H1 (cell line): ENCODE measurements around the gene ME3. TPM values are rescaled to one million over a fixed set of nuclear protein-coding genes. Genes with fewer than 3 reads are reported as not detected.

Source experiments
- E2F6 ChIP-seq: IDR thresholded peaks from 2 replicates; pipeline ENCODE4 v1.6.1; 2012; ENCODE audit warnings: inconsistent platforms
- EGR1 ChIP-seq: IDR thresholded peaks from 2 replicates; pipeline ENCODE4 v1.6.1; 2011; ENCODE audit warnings: low read depth, low read length, borderline replicate concordance
- MAFK ChIP-seq: IDR thresholded peaks from 2 replicates; pipeline ENCODE4 v1.6.1; 2012; ENCODE audit warnings: low read depth, mild to moderate bottlenecking, improper control_type of control experiment, low read length
- NANOG ChIP-seq: IDR thresholded peaks from 2 replicates; pipeline ENCODE4 v1.6.1; 2011; ENCODE audit warnings: low read length, low read depth, mild to moderate bottlenecking, inconsistent platforms; ENCODE audit not compliant: insufficient read depth, poor library complexity, severe bottlenecking
- POLR2A ChIP-seq, 2 experiments: IDR thresholded peaks; 1 replicate in 1 of 2; 2 replicates in 1 of 2; pipeline ENCODE4 v1.6.1; 2011; ENCODE audit warnings: low read depth in 2 of 2, low read length in 2 of 2, mild to moderate bottlenecking in 2 of 2; ENCODE audit errors: control extremely low read depth in 1 of 2
- RNF2 ChIP-seq: fragments of 200-900, 300-1000 bp; sonication (generic); IDR thresholded peaks from 2 replicates; pipeline ENCODE4 v1.7.1; 2016; ENCODE audit warnings: borderline replicate concordance, low read depth, mild to moderate bottlenecking, antibody characterized with exemption, low read length; ENCODE audit not compliant: poor library complexity, severe bottlenecking; ENCODE audit errors: missing control alignments
- SIX5 ChIP-seq: IDR thresholded peaks from 2 replicates; pipeline ENCODE4 v1.6.1; 2011; ENCODE audit warnings: mild to moderate bottlenecking, low read depth, low read length
- SP2 ChIP-seq: IDR thresholded peaks from 2 replicates; pipeline ENCODE4 v1.6.1; 2012; ENCODE audit warnings: mild to moderate bottlenecking, low read length, inconsistent platforms
- polyA plus RNA-seq, 7 experiments: library from polyadenylated mRNA; depleted of rRNA in 3 of 7; stranded (reverse) in 5 of 7; unstranded in 2 of 7; fragments of >200 nt in 5 of 7; fragments of 200-250 nt in 2 of 7; gene quantifications; 1 replicate in 5 of 7; 2 replicates in 1 of 7; 4 replicates in 1 of 7; pipeline versions ENCODE4 v1.2.1 to v1.2.3, GENCODE V29; 2011 to 2013; ENCODE audit warnings: missing spikeins in 2 of 7, mixed read lengths in 2 of 7
- total RNA-seq: library from RNA; stranded (reverse); fragmentation: NEBNext Ultra II Directional; extraction: Animal tissue kit (Norgen Biotek cat#: 25700); gene quantifications from 2 replicates; pipeline ENCODE4 v1.2.1, GENCODE V29; 2021

The ME3 gene
- total and polyA plus RNA-seq, 2 of the 8 experiments (the other 6 are each of a cell fraction or from before 2014, with no cell fraction given) = 1.5 to 2.8 TPM

GRCh38 chr11:86692317-86692716 is 19.9 kb upstream of the ME3 start (continued):
- no peak for TF ChIP-seq E2F6
- TF ChIP-seq MAFK = no peak
- TF ChIP-seq RNF2 = no peak
- TF ChIP-seq NANOG = no peak
- TF ChIP-seq POLR2A (IDR thresholded peaks at IDR 0.05; ENCODE audit: control extremely low read depth in 1 of 2, low read depth in 2 of 2, low read length in 2 of 2) = no peak
- no peak for TF ChIP-seq SP2
- TF ChIP-seq EGR1 = no peak
- TF ChIP-seq SIX5 = no peak
